RPMI7951 (cell line): ENCODE data around the gene DARS1. TPM values are rescaled to one million over a fixed set of nuclear protein-coding genes. Genes with fewer than 3 reads are reported as not detected.
A peak's percentile ranks its signal among the peaks of the same experiment; 100 is the strongest.

Experiments used
- DNase-seq: peaks from one replicate; pipeline ENCODE4 v3.0.0-alpha.2; 2012; ENCODE audit warnings: low read depth
- total RNA-seq: library from RNA; depleted of rRNA; stranded (reverse); fragments of >200 nt; shearing (Covaris generic); gene quantifications from 2 replicates; pipeline ENCODE4 v1.2.3, GENCODE V29; 2014

The DARS1 gene
- total RNA-seq, 1 experiment from 2014 or later = 222 TPM

DNA sequence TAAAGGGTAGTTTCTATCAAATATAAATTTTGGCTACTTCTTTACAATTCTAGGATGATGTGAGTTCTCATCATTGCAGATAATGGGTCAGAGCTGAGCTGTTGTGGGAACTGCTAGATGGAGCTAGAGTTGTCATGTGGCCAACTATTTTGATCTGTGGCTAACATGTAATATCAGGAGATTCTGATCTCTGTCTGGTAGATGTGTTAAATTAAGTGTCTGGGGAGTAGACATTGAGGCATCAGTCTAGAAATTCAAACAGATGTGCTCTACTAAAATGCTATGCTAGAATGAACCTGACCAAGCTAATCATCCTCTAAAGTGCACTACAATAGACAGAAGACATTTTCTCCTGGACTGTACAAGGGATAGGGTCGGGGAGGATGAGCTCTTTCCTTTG, 30.3 kb upstream of the DARS1 start:
- no peak for DNase-seq

- no peak for DNase-seq
These were observed 29.0 kb upstream of the DARS1 start for GRCh38 chr2:136014411-136014810.

DNA sequence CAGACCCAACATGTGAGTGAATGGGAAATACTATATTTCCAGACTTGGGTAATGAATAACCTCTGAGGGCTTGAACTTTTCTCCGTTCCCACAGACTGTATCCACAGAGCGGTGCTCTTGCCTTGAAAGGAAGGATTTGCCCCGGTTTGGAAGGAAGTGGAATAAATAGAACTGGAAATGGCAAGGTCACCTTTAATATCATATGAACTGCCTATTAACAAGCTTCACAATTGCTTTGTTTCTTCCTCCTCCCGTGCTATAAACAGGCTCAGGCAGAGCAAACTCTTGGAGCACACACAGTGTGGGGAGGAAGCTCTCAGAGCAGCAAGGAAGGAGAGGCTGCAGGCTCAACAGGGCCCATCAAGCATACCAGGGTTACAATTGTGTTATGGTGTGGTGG, 28.5 kb upstream of the DARS1 start:
- no peak for DNase-seq

- no peak for DNase-seq
These were observed 27.8 kb upstream of the DARS1 start for GRCh38 chr2:136013136-136013685.

- DNase-seq = no peak
These were observed 26.9 kb upstream of the DARS1 start for GRCh38 chr2:136012315-136012714.

GRCh38 chr2:136010126-136010525, 24.7 kb upstream of the DARS1 start:
- DNase-seq = no peak

GRCh38 chr2:136008205-136008865, 22.9 kb upstream of the DARS1 start:
- no peak for DNase-seq

DNA sequence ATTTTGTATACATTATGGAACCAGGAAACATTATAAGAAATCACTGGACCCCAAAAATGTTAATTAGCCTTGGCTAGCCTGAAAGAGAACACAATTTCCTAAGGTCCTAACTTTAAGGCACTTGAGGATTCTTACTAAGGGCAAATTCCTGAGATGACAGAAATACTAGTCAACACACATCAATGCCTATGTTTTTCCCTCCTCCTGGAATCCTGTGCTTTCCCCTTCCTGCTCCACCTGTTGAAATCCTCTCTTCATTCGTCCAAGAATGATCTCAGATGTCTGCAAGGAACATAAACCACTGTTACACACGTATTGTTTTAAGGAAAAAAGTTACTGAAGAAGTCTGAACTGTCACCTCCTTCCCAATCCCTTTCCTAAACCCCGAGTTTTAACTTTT, 21.2 kb upstream of the DARS1 start:
- DNase-seq = no peak

DNA sequence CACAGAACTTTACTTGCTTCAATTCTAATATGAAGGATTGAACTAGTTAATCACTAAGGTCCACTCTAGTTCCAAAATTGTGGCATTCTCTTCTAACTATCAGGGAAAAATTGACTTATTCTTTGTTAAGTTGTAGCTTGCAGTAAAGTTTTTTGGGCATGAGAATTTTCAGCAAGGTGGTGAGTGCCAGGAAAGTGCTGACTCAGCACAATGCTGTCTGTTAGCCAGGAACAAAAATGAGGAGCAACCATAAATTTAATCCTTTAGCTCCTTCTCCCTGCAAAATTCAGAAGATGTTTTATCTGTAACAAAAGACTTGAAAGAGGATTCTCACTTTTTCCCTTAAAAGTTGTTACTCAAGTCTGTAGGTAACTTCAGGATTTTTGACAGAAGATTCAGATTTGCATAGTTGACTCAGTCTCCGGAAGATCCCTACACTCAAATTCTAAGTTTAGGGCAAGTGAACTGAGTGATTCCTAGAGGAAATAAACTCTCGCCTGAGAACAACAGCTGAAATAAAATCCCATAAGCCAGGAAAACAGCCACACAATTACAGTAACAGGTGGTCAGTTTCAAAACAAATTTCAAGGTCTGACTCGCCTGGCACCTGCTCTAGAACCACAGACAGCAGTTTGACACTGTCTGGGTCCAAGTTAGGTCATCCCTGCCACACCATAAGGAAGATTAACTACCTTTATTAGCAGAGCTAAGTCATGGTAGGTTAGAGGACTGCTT, 20.2 kb upstream of the DARS1 start:
- no peak for DNase-seq

DNA sequence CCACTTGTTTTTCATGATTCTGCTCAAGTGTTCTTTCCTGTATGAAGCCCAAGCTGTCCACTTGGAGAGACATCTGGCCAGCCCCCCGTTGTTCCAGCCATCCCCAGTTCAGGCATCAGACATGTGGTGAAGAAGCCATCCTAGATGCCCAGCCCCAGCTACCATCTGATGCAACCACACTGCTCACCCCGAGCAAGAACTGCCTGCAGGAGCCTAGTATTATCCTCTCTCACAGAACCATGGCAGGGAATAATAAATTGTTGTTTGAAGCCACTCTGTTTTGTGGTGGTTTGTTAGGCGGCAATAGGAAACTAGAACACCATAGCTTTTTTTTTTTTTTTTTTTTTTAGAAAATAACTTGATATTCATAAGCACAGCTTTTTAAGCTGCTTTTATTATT, 19.5 kb upstream of the DARS1 start:
- no peak for DNase-seq

- no peak for DNase-seq
These were observed 15.7 kb upstream of the DARS1 start for GRCh38 chr2:136001131-136001530.

DNA sequence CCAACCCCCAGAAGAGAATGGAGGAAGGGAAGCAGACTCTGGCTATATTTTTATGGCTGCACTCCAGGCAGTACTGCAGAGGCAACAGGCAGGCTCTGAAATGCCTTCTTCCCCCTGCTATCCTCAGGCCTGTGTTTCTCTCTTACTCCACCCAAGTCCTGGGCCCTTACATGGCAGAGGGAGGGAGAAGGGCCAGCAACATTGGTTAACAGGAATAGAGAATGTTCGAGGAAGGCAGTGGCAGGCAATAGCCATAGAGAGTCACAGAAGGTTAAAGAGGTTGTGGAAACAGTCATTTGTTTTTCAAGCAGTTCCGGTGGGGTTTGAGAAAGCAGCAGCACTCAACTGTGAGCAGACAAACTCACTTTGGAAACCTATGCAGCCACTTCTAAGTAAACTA, 15.1 kb upstream of the DARS1 start:
- DNase-seq = no peak

- DNase-seq = no peak
These were observed 14.5 kb upstream of the DARS1 start for GRCh38 chr2:135999899-136000298.

- DNase-seq = no peak
These were observed 13.5 kb upstream of the DARS1 start for GRCh38 chr2:135998879-135999278.

DNA sequence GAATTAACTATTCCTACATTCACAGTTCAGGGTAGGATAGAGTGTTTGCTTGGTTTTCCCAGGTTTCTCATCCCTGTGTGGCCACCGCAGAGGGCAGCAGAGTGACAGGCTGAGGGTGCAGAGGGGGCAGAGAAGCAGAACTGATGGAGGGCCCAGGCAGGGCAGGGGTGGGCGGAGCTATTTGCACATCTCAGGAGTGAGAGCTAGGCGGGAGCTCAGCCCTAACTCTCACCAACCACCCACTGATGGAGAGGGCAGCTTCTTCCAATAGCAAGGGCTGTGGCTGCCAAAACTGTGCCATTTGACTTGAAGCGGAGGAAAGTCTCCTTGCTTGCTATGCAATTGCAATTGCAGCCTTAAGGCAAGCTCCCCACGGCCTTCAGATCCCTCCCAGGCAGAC, 12.0 kb upstream of the DARS1 start:
- peak; percentile 7 for DNase-seq

DNA sequence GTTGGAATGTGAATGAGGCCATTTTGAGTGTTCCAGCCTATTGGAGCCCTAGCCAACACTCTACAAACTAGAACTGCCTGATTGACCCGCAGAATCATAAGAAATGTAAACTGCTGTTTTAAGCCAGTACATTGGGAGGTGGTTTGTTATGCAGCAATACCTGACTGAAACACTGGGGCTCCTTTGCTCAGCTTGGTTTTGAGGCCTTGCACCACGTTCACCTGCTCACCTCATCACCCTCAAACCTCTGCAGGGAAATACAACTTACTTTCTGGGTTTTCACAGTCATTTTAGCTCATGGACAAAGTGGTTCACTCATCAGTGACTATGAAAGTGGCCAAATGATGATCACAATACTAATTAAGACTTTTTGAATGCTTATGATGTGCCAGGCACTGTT, 10.9 kb upstream of the DARS1 start:
- DNase-seq = no peak

- no peak for DNase-seq
These were observed 8.9 kb upstream of the DARS1 start for GRCh38 chr2:135994281-135994680.

GRCh38 chr2:135993421-135993820, 8.0 kb upstream of the DARS1 start:
- no peak for DNase-seq

DNA sequence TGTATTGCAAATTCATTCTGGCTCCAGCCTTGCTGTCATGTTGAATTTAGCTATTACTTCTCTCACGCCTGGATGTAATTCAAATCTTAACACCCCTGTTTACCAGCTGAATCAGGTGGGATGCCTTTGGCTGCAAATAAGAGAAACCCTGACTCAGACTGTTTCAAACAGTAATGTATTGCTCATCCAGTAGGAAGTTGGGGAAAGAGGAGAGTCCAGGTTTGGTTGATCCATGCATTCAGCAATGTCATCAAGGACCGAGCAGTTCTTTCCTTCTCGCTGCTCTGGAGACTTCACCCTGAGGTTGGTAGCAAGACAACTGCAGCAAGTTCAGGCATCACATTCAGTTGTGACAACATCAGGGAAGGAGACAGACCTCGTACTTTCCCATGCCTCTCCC, 6.4 kb upstream of the DARS1 start:
- DNase-seq = no peak

- DNase-seq = no peak
These were observed 2.0 kb upstream of the DARS1 start for GRCh38 chr2:135987441-135987840.

GRCh38 chr2:135986507-135986906, 1.1 kb upstream of the DARS1 start:
- DNase-seq = no peak

DNA sequence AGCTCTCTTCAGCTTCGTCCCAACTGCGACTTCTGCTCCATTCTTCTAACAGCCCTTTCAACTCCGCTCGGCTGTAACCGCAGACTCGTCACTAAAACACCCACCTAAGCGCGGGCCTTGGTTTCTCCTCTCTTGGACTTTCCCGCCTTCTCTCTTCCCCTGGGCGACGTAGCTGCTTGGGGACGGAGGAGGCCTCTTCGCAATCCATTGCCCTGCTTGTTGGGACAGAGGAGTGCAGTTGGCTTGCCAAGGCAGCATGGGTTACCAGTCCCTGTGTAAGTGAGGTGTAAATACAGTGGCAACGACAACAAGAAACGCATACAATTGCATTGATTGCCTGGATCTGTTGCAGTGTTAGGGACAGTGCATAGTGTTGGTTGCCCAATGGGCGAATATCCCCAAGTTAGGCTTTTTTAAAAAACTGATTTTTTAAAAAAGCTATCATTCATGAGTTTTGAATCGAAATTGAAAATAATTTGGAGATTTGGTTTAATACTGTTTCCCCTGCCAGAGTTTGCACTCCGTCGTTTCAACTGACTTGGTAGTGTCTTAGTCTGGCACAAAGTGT, 484 bp upstream of the DARS1 start:
- DNase-seq = no peak
